ENCODE measurements around the gene PLBD1.

The PLBD1 gene

GRCh38 chr12:14577344-14577743 lies 9.7 kb upstream of the PLBD1 start:
- TF ChIP-seq FOXP2 (optimal IDR thresholded peaks at IDR 0.05; ENCODE audit: borderline replicate concordance, extremely low read depth, extremely low read length, insufficient read depth) (no peak), POLR2AphosphoS5 (IDR thresholded peaks at IDR 0.05; ENCODE audit: low read depth, low read length) (no peak), REST (IDR thresholded peaks at IDR 0.05; ENCODE audit: insufficient read depth in 1 of 2, low read depth in 2 of 2, low read length in 2 of 2) (no peak), SIN3A (IDR thresholded peaks at IDR 0.05; ENCODE audit: borderline replicate concordance, insufficient read depth, low read length) (no peak), TAF1 (IDR thresholded peaks at IDR 0.05; ENCODE audit: borderline replicate concordance, insufficient read depth, low read length) (no peak)

- TF ChIP-seq SIN3A (IDR thresholded peaks at IDR 0.05; ENCODE audit: borderline replicate concordance, insufficient read depth, low read length) (no peak), TAF1 (IDR thresholded peaks at IDR 0.05; ENCODE audit: borderline replicate concordance, insufficient read depth, low read length) (no peak), POLR2AphosphoS5 (IDR thresholded peaks at IDR 0.05; ENCODE audit: low read depth, low read length) (no peak), REST (IDR thresholded peaks at IDR 0.05; ENCODE audit: insufficient read depth in 1 of 2, low read depth in 2 of 2, low read length in 2 of 2) (no peak)
Measured at GRCh38 chr12:14576896-14577295, 9.2 kb upstream of the PLBD1 start.

DNA sequence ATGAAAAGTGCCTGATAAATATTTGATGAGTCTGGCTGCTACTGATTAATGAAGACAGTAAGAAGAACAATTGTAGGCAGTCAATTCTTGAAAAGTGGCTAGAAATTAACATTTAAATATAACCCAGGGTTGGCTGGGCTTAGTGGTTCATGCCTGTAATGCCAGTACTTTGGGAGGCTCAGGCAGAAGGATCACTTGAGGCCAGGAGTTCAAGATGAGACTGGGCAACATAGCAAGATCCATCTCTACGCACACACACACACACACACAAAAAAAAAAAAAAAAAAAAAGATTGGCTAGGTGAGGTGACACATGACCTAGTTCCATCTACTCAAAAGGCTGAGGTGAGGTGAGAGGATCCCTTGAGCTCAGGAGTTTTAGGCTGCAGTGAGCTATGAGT lies 7.9 kb upstream of the PLBD1 start:
- TF ChIP-seq REST (IDR thresholded peaks at IDR 0.05; ENCODE audit: insufficient read depth in 1 of 2, low read depth in 2 of 2, low read length in 2 of 2) (no peak), FOXP2 (optimal IDR thresholded peaks at IDR 0.05; ENCODE audit: borderline replicate concordance, extremely low read depth, extremely low read length, insufficient read depth) (no peak), TAF1 (IDR thresholded peaks at IDR 0.05; ENCODE audit: borderline replicate concordance, insufficient read depth, low read length) (no peak), POLR2AphosphoS5 (IDR thresholded peaks at IDR 0.05; ENCODE audit: low read depth, low read length) (no peak), SIN3A (IDR thresholded peaks at IDR 0.05; ENCODE audit: borderline replicate concordance, insufficient read depth, low read length) (no peak)

DNA sequence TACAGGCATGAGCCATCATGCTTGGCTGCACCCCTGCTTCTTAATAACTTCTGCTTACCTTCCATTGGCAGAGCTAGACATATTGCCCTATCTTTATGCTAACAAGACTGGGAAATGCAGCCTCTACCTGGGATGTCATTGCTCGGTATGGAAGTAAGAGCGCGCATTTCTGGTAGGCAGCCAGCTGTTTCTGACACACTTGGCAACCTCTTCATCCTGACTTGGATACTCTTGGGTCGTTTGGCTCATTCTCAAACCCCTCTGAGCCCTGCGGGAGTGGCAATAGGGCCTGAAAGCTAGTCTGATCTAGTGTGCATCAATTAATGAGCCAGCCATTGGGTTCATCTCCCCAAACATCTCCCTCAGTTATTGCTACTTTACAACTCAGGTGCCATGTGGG lies 5.4 kb upstream of the PLBD1 start:
- TF ChIP-seq FOXP2 (optimal IDR thresholded peaks at IDR 0.05; ENCODE audit: borderline replicate concordance, extremely low read depth, extremely low read length, insufficient read depth) (no peak), TAF1 (IDR thresholded peaks at IDR 0.05; ENCODE audit: borderline replicate concordance, insufficient read depth, low read length) (no peak), POLR2AphosphoS5 (IDR thresholded peaks at IDR 0.05; ENCODE audit: low read depth, low read length) (no peak), SIN3A (IDR thresholded peaks at IDR 0.05; ENCODE audit: borderline replicate concordance, insufficient read depth, low read length) (no peak), REST (IDR thresholded peaks at IDR 0.05; ENCODE audit: insufficient read depth in 1 of 2, low read depth in 2 of 2, low read length in 2 of 2) (no peak)

GRCh38 chr12:14572401-14572800 lies 4.7 kb upstream of the PLBD1 start:
- TF ChIP-seq TAF1 (IDR thresholded peaks at IDR 0.05; ENCODE audit: borderline replicate concordance, insufficient read depth, low read length) (no peak), REST (IDR thresholded peaks at IDR 0.05; ENCODE audit: insufficient read depth in 1 of 2, low read depth in 2 of 2, low read length in 2 of 2) (no peak), SIN3A (IDR thresholded peaks at IDR 0.05; ENCODE audit: borderline replicate concordance, insufficient read depth, low read length) (no peak), POLR2AphosphoS5 (IDR thresholded peaks at IDR 0.05; ENCODE audit: low read depth, low read length) (no peak), FOXP2 (optimal IDR thresholded peaks at IDR 0.05; ENCODE audit: borderline replicate concordance, extremely low read depth, extremely low read length, insufficient read depth) (no peak)

Measured in PFSK-1 (cell line).